DOHH2 (cell line): ENCODE data around the gene PON2.

Experiments used
- CTCF ChIP-seq: fragments of 200-600 bp; sonication (generic); IDR thresholded peaks from one replicate; pipeline ENCODE4 v1.5.1; 2014; ENCODE audit warnings: antibody characterized with exemption, mild to moderate bottlenecking, low read depth, low read length; ENCODE audit not compliant: poor library complexity, severe bottlenecking
- EZH2phosphoT487 ChIP-seq: fragments of 200-600 bp; sonication (generic); IDR thresholded peaks from 2 replicates; pipeline ENCODE4 v1.6.1; 2017; ENCODE audit warnings: borderline replicate concordance, mild to moderate bottlenecking, antibody characterized with exemption, low read length, moderate library complexity, mixed read lengths

- no peak for TF ChIP-seq CTCF
- TF ChIP-seq EZH2phosphoT487: no peak
Measured at GRCh38 chr7:95479992-95480624, 45.3 kb upstream of the PON2 start.
